Suprapubic skin (tissue), 3 donors: ENCODE measurements around the gene C17orf107.

Experiments used
- POLR2AphosphoS5 ChIP-seq, 3 donors: sonication (generic); formaldehyde crosslinking; IDR thresholded peaks; one replicate each; pipeline ENCODE4 v1.6.1; 2017; ENCODE audit warnings: antibody characterized with exemption in 3 of 3
- TF ChIP-seq, protein P1 (sequence below), 2 donors: fragments of 200-600 bp in 1 of 2; fragments of 450-650 bp in 1 of 2; sonication (generic) in 1 of 2; IDR thresholded peaks; one replicate each; pipeline ENCODE4 v1.5.1; 2016 to 2019; ENCODE audit warnings: antibody characterized with exemption in 2 of 2, mild to moderate bottlenecking in 1 of 2, moderate library complexity in 1 of 2

DNA sequence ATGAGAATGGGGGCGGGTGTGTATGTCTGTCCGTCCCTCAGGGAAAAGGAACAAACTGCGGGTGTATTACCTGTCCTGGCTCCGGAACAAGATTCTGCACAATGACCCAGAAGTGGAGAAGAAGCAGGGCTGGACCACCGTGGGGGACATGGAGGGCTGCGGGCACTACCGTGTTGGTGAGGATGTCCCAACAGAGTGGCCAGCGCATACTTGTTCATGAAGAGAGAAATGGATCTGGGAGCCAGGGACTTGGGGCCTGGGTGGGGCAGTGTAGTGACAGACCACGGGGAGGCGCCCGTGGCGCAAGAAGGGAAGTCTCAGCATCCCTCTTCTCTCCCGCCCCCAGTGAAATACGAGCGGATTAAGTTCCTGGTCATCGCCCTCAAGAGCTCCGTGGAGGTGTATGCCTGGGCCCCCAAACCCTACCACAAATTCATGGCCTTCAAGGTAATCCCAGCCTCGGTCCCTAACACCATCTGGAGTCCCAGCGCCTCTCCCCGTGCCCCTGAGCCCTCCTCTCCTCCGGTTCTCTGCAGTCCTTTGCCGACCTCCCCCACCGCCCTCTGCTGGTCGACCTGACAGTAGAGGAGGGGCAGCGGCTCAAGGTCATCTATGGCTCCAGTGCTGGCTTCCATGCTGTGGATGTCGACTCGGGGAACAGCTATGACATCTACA, 3.5 kb upstream of the C17orf107 start:
- TF ChIP-seq, protein P1, sequence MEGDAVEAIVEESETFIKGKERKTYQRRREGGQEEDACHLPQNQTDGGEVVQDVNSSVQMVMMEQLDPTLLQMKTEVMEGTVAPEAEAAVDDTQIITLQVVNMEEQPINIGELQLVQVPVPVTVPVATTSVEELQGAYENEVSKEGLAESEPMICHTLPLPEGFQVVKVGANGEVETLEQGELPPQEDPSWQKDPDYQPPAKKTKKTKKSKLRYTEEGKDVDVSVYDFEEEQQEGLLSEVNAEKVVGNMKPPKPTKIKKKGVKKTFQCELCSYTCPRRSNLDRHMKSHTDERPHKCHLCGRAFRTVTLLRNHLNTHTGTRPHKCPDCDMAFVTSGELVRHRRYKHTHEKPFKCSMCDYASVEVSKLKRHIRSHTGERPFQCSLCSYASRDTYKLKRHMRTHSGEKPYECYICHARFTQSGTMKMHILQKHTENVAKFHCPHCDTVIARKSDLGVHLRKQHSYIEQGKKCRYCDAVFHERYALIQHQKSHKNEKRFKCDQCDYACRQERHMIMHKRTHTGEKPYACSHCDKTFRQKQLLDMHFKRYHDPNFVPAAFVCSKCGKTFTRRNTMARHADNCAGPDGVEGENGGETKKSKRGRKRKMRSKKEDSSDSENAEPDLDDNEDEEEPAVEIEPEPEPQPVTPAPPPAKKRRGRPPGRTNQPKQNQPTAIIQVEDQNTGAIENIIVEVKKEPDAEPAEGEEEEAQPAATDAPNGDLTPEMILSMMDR (IDR thresholded peaks at IDR 0.05) = peak in 1 of 2 donors; percentile 12
- TF ChIP-seq POLR2AphosphoS5 (IDR thresholded peaks at IDR 0.05) = no peak
